ENCODE results near the gene PBX1. TPM values are rescaled to one million over a fixed set of nuclear protein-coding genes. Genes with fewer than 3 reads are reported as not detected.
A peak's percentile ranks its signal among the peaks of the same experiment; 100 is the strongest.

Gene PBX1
- total RNA-seq, 1 donor from 2014 or later, result 9.5 TPM

DNA sequence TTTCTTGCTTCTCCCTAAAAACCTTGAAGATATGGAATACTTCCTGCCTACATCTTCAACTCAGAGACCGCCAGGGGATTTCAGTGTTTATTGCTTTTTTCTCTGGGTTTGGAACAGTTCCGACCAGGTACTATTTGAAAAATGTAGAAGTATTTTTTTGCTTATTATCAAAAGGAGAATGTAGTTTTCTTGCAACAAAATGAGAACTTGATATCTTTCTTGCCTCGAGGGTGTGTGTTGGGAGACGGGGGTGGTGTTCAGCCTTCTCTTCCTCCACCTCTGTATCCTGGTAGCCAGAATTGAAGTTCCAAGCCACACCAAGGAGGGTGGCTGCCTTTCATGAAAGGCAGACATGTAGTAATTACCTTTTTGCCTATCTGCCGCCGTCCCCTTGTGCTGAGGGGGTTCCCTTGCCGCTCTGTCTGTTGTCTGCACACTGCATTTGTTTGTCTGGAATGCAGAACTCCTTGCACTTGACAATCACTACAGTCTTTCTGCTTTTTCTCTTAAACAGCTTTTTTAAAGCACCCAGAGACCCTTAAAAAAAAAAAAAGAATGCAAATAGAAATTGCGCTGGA, 212.1 kb downstream of the PBX1 start:
- DNase-seq (ENCODE audit: low spot score) (no peak), ATAC-seq (no peak)

DNA sequence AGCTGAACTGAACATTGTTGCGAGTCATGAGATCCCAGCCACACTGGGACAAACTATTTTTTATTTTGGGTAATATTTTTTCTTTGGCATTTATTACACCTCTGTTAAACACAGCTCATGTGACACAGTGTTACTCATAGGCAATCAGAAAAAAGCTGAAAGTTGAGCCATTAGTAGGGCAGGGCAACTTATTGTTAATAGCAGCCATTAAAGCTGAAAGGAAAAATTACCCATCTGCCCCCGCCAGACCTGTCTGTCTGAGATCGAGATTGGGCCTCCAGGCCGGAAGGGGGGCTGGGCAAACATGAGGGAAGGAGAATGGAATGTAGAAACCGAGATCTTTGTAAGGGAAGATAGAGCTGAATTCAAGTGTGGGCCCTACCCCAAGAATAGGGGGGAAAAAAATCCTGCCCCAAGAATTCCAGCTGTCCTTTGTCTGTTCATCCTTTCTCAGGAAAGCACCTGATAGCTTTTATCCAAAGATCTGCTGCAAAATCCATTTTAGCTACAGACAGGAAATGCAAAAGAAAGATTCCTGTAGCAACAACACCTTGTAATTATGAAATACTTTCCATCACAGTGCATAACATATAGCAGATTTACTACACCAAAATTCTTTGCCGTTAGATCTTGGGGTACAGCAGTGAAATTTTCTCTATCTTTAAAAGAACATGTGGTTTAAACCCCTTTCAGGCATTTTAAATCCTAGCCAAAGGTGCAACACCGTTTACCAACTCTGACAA, 212.8 kb downstream of the PBX1 start:
- no peak for ATAC-seq
- no peak for DNase-seq (ENCODE audit: low spot score)

DNA sequence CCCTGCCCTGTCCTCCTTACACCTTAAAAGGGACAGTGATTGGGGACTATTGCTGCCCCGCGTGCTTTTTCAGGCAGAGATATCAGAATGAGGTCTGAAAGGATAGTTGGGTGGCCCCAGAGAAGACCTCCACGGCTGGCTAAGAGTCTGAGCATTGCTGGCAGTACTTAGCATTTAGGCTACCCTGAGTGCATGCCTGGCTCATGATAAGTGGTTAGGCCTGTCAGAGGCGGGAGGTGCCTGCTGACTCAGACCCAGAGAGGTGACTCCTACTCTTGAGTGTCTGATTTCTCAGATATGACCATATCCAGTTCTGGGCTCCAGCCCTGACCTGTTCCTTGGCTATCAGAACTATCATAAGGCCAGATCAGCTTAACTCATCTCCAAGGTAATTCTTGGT, 213.7 kb downstream of the PBX1 start:
- no peak for ATAC-seq
- DNase-seq (ENCODE audit: low spot score), result no peak

GRCh38 chr1:164773102-164773501, 214.1 kb downstream of the PBX1 start:
- no peak for DNase-seq (ENCODE audit: low spot score)
- ATAC-seq, result no peak

- ATAC-seq (no peak), DNase-seq (ENCODE audit: low spot score) (no peak)
Measured at GRCh38 chr1:164774413-164774812, 215.4 kb downstream of the PBX1 start.

DNA sequence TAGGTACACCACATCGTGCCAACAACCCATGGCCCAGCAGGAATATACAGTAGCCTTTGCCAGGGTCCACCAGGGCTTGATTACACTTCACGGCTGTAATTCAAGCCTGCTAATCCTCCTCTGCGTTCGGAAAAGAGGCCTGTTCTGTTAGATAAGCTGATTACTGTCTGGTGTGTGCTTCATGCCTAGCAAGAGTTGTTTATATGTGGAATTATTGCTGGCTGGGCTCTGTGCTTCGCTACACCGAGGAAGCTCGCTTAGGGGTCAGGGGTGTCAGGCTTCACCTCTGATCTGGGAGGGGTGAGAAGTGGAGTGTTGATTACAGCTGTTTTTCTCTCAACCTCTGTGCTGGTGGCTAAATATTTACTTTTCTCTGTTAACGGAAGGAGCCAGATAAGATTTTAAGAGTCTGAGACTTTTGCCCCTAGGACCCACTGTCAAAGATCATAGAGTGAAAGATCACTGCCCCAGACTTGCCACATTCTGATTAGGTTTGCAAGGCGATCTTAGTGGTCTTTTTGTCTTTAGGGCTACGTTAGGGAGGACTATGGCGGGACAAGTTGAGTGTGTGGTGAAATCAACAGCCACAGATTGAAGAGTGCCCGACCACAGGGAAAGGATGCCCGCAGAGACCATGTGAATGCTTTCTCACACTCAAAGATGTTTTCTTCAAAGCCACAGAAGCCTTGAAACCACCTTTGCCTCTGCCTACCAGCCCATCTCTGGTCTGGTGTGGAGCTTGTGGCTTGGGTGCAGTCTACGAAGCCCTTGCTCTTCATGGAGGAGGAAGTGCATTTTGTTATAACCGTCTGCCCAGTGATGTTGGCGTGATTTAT, 216.1 kb downstream of the PBX1 start:
- peak; percentile 69 for ATAC-seq
- DNase-seq (ENCODE audit: low spot score), result no peak

GRCh38 chr1:164777518-164777917, 218.5 kb downstream of the PBX1 start:
- DNase-seq (ENCODE audit: low spot score) (no peak), ATAC-seq (no peak)

DNA sequence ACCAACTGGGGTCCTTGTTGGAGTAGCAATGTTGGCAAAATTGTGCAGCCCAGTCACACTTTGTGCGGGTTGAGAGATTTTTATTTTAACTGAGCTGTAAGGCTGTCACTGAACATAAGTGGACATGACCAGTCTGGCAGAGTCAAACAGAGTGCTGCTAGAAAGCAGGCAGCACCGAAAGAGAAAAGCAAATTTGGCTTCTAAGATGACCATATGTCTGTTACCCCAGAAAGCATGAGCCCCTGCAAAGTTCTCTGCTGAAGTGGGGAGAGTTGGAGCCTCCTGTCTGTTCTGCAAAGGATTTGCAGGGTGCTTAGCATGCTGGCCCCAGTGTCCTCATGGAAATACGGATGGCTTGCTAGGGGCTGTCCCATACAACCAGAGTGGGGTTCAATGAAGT, 220.4 kb downstream of the PBX1 start:
- ATAC-seq, result no peak
- DNase-seq (ENCODE audit: low spot score), result no peak

GRCh38 chr1:164780111-164780812, 221.3 kb downstream of the PBX1 start:
- ATAC-seq, result no peak
- no peak for DNase-seq (ENCODE audit: low spot score)

DNA sequence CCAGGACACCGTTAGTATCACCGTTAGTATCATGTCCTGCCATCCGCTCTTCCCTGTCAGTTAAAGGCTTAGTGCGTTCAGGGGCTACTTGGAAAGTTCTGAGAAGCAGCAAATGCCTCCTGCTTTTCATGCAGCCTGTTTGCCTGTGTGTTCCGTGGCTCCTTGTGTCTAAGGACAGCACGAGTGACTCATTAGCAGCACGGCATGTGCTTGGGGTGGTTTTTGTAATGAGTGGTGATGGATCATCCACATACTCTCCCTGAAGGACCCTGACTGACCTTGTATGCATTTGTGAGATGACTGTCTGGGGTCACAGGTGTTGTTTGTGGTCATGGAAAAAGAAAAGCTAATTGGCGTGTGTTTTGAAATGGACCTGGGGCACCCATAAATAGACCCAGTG, 221.9 kb downstream of the PBX1 start:
- DNase-seq (ENCODE audit: low spot score) (no peak), ATAC-seq (no peak)

DNA sequence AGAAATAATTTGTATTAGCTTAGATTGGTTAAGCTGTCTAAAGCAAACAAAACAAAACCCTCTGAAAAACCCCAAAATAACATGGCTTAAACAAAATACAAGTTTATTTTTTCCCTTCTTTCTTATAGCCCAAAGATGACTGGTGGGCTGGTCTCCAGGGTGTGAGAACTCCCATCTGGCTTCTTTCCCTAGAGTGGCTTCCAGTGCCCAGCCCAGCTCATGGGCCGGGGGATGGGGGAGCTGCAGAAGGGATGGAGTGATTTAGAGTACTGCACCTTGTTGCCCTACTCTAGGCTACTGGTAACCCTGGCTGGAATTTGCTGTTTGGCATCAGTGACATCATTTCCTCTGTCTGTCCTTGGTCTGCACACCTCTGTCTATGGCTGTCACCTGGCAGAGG, 223.0 kb downstream of the PBX1 start:
- no peak for DNase-seq (ENCODE audit: low spot score)
- no peak for ATAC-seq

- DNase-seq (ENCODE audit: low spot score) (no peak), ATAC-seq (no peak)
Measured at GRCh38 chr1:164783778-164784555, 225.0 kb downstream of the PBX1 start.

DNA sequence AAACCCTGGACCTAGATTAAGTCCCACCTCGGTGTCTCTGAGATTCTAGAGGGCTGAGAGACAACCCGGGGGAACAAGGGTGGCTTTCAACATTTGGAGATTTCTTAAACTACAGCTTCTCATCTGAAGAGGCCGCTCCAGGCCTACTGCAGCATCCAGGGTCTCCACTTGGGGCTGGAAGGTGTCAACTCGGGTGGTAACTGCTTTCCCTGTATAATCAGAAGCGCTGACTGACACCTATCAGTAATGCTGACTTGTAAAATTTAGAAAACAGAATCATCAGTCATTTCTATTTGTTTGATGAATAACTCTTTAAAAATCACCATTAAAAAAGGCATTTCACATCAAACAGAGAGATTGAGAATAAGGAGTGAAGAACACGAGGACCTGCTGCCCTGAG, 226.0 kb downstream of the PBX1 start:
- ATAC-seq (no peak), DNase-seq (ENCODE audit: low spot score) (no peak)

- DNase-seq (ENCODE audit: low spot score) (no peak), ATAC-seq (no peak)
Measured at GRCh38 chr1:164785841-164786534, 227.0 kb downstream of the PBX1 start.

- ATAC-seq (peak; percentile 100), DNase-seq (ENCODE audit: low spot score) (peak; percentile 80)
Measured at GRCh38 chr1:164786980-164787833, 228.2 kb downstream of the PBX1 start.

- ATAC-seq (no peak), DNase-seq (ENCODE audit: low spot score) (no peak)
Measured at GRCh38 chr1:164787834-164788231, 228.8 kb downstream of the PBX1 start.

DNA sequence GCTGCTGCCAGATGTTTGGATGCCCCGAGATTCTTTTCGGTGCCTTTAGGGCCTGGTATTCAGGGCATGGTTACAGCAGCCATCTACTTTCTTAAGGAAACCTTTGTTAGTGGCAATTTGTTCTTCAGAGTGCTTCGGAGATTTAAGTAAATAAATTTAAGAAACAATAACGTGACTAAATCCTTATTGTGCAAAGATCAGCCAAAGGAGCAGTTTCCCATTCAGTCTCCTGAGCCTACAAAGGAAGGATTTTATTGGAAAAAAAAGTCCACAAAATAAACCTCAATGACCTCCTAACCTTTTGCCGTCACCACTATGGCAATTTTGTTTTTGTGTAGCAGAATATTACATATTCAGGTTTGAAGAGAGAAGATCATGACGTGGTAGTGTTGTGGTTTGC, 231.1 kb downstream of the PBX1 start:
- ATAC-seq (no peak), DNase-seq (ENCODE audit: low spot score) (no peak)

DNA sequence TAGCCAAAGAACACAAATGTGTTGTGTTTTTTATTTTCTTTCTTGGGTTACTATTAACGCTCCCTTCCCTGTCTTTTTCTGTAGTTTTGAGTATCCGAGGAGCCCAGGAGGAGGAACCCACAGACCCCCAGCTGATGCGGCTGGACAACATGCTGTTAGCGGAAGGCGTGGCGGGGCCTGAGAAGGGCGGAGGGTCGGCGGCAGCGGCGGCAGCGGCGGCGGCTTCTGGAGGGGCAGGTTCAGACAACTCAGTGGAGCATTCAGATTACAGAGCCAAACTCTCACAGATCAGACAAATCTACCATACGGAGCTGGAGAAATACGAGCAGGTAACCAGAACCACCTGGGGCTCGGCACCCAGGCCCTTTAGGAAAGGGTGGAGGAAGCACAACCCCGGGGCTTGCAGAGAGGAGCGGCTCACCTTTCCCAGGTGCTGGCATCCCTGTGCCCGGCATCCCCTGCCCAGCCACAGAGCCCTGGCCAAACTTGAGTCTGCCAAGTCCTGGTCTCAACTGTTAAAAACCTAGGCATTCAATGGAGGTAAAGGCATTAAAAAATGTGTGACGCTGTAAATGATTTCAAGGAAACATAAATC, 233.5 kb downstream of the PBX1 start:
- ATAC-seq (no peak), DNase-seq (ENCODE audit: low spot score) (no peak)

- ATAC-seq (no peak), DNase-seq (ENCODE audit: low spot score) (no peak)
Measured at GRCh38 chr1:164794356-164794755, 235.4 kb downstream of the PBX1 start.

All from left lobe of liver (tissue), 2 donors.